ENCODE results near the gene NCDN.

GRCh38 chr1:35603468-35603867 is 45.9 kb downstream of the NCDN start:
- no peak for TF ChIP-seq POLR2AphosphoS5 (IDR thresholded peaks at IDR 0.05; ENCODE audit: low read depth, low read length)
- TF ChIP-seq POLR2A (IDR thresholded peaks at IDR 0.05; ENCODE audit: low read depth, low read length) = no peak
- no peak for TF ChIP-seq TAF1 (IDR thresholded peaks at IDR 0.05; ENCODE audit: low read depth, low read length)
- no peak for TF ChIP-seq SPI1 (IDR thresholded peaks at IDR 0.05; ENCODE audit: low read depth, low read length)
- no peak for TF ChIP-seq PAX5 (IDR thresholded peaks at IDR 0.05; ENCODE audit: insufficient read depth, low read length, severe bottlenecking)
